IPS-20b (cell line): Measurements from ENCODE around the gene MDP1.

ENCODE experiments used
- H3K27ac ChIP-seq: one replicate; pipeline ENCODE4 v1.5.1; 2013; ENCODE audit warnings: low read length
- H3K27me3 ChIP-seq: 2 replicates; pipeline ENCODE4 v1.6.1; 2013; ENCODE audit warnings: mild to moderate bottlenecking, low read length, inconsistent platforms; ENCODE audit not compliant: insufficient read depth
- H3K36me3 ChIP-seq: 2 replicates; pipeline ENCODE4 v1.6.1; 2013; ENCODE audit warnings: low read depth, mild to moderate bottlenecking, inconsistent platforms, low read length, moderate library complexity; ENCODE audit not compliant: insufficient read depth
- H3K4me1 ChIP-seq: 2 replicates; pipeline ENCODE4 v1.6.1; 2013; ENCODE audit warnings: mild to moderate bottlenecking, control low read depth, inconsistent platforms, low read length, moderate library complexity; ENCODE audit not compliant: insufficient read depth
- H3K4me3 ChIP-seq: 2 replicates; pipeline ENCODE4 v1.5.1; 2013; ENCODE audit warnings: mild to moderate bottlenecking, low read length, inconsistent platforms
- H3K9ac ChIP-seq: 2 replicates; pipeline ENCODE4 v1.6.1; 2013; ENCODE audit warnings: low read depth, mild to moderate bottlenecking, inconsistent platforms, low read length, moderate library complexity
- H3K9me3 ChIP-seq: 2 replicates; pipeline ENCODE4 v1.6.1; 2013; ENCODE audit warnings: mild to moderate bottlenecking, low read depth, low read length, inconsistent platforms; ENCODE audit not compliant: insufficient read depth

MDP1 gene

DNA sequence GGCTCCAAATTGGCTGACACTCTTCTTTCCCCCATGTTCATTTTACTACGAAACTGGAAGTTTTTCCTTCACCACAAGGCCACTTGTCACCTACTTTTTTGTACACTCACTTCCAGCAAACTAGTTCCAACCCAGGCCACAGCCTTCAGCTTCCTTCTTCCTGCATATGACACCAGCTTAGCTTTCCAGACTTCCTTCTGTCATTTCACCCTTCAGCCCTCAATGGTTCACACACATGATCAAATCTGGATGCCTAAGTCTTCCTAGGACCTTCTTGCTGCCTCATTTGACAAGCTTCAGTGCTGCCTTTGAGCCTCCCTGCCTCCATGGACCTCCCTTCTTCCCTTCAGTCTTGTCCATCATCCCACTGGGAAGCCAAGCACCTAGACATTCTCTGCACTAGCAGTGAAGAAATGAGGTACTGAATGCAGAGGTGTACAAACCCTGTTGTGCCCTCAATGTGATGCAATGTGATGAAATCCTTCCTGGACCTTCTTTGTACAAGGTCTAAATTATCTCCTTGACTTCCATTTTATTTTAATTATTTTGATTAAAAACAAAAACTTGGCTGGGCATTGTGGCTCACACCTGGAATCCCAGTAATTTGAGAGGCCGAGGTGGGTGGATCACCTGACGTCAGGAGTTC lies 48.3 kb downstream of the MDP1 start:
- no peak overlapping the region for H3K4me3 ChIP-seq
- H3K4me1 ChIP-seq: no peaks in the 10 kb centered on the region
- no peaks in the 10 kb centered on the region for H3K27me3 ChIP-seq
- H3K27ac ChIP-seq: no peak overlapping the region
- peaks cover 35% of the 10 kb centered on the region for H3K36me3 ChIP-seq
- H3K9me3 ChIP-seq: no peaks in the 10 kb centered on the region
- H3K9ac ChIP-seq: no peak overlapping the region

DNA sequence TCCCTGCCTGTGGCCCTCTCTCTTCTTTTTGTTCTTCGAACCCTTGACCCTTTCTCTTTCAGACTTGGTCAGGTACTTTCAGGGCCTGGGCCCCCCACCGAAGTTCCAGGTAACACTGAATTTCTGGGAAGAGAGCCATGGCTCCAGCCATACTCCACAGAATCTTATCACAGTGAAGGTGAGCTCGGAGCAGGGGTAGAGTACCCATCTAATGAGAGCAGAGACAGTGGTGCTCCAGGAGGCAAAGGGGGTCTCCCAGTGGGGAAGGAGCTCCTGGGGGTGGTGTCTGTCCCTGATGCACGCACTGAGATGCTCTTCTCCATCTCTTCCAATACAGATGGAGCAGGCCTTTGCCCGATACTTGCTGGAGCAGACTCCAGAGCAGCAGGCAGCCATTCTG lies 50.1 kb downstream of the MDP1 start:
- peaks cover 36% of the 10 kb centered on the region for H3K36me3 ChIP-seq
- no peaks in the 10 kb centered on the region for H3K27me3 ChIP-seq
- no peak overlapping the region for H3K9ac ChIP-seq
- no peak overlapping the region for H3K27ac ChIP-seq
- no peaks in the 10 kb centered on the region for H3K9me3 ChIP-seq
- peaks cover 7% of the 10 kb centered on the region; the same call in 1 of the 2 replicates for H3K4me1 ChIP-seq
- H3K4me3 ChIP-seq: no peak overlapping the region

DNA sequence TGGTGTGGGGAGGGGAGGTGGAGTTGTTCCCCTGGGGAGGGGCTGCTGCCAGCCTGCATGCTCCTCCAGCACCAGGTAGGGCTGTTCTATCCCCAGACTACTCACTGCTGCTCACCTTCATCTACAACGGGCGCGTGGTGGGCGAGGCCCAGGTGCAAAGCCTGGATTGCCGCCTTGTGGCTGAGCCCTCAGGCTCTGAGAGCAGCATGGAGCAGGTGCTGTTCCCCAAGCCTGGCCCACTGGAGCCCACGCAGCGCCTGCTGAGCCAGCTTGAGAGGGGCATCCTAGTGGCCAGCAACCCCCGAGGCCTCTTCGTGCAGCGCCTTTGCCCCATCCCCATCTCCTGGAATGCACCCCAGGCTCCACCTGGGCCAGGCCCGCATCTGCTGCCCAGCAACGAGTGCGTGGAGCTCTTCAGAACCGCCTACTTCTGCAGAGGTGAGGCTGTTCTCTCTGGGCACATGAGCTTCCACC lies 51.3 kb downstream of the MDP1 start:
- no peak overlapping the region for H3K27ac ChIP-seq
- no peak overlapping the region for H3K9ac ChIP-seq
- H3K4me1 ChIP-seq: peaks cover 7% of the 10 kb centered on the region; the same call in 1 of the 2 replicates
- no peaks in the 10 kb centered on the region for H3K27me3 ChIP-seq
- peaks cover 48% of the 10 kb centered on the region for H3K36me3 ChIP-seq
- no peaks in the 10 kb centered on the region for H3K9me3 ChIP-seq
- no peak overlapping the region for H3K4me3 ChIP-seq
